Motor neuron (in vitro differentiated cells): ENCODE data around the gene HAUS3. TPM values are rescaled to one million over a fixed set of nuclear protein-coding genes. Genes with fewer than 3 reads are reported as not detected.
"Not testable (repeated sequence)": the region's sequence is repeated elsewhere in the genome, so short reads cannot be mapped to it uniquely, and the experiment has no call there.

ENCODE experiments used
- ATAC-seq, 8 experiments: fragments of 200-7000 bp; cut with Tn5 transposase; replicated peaks in 6 of 8; 2 replicates each; pipeline ENCODE4 v1.8.0; 2021; ENCODE audit warnings: mild to moderate bottlenecking in 8 of 8, moderate library complexity in 8 of 8
- H3K27ac ChIP-seq, 2 donors: fragments of 250-450 bp; sonication (Bioruptor Pico); 2 replicates each; pipeline ENCODE4 v1.9.0; 2021; ENCODE audit warnings: antibody characterized with exemption in 2 of 2, mild to moderate bottlenecking in 2 of 2, moderate library complexity in 1 of 2
- H3K4me1 ChIP-seq, 2 donors: fragments of 250-450 bp; sonication (Bioruptor Pico); replicated peaks in 1 of 2; 2 replicates each; pipeline ENCODE4 v1.6.1; 2021; ENCODE audit warnings: antibody characterized with exemption in 2 of 2, mild to moderate bottlenecking in 2 of 2, moderate library complexity in 1 of 2
- H3K4me3 ChIP-seq, 5 donors: fragments of 250-450 bp; sonication (Bioruptor Pico); 2 replicates each; pipeline ENCODE4 v1.9.0; 2021; ENCODE audit warnings: antibody characterized with exemption in 5 of 5, mild to moderate bottlenecking in 5 of 5, moderate library complexity in 4 of 5
- WGBS, 10 experiments: fragments of 450-650 bp; shearing (Covaris generic); methylation state at CpG; one replicate each; pipeline ENCODE4 v1.0.0; 2022; 5-methylcytosine and 5-hydroxymethylcytosine counted together
- in situ Hi-C, 9 experiments: fragments of 400-800 bp; cut with MboI; loops; one replicate each; pipeline ENCODE4 v1.15.0; 2021; ENCODE audit warnings: low sequenced_read_pairs in 9 of 9, low pct_unique_long_range_greater_than_20kb in 2 of 9; ENCODE audit not compliant: unreplicated experiment in 9 of 9
- total RNA-seq, 8 experiments: library from RNA; unstranded; fragments of 300-600 nt; gene quantifications; 2 replicates each; pipeline versions ENCODE4 v1.2.3 to v1.2.4, GENCODE V29; 2022

Gene HAUS3
- total RNA-seq, 8 experiments from 2014 or later = 6.0 to 18.5 (median 10.2) TPM

DNA sequence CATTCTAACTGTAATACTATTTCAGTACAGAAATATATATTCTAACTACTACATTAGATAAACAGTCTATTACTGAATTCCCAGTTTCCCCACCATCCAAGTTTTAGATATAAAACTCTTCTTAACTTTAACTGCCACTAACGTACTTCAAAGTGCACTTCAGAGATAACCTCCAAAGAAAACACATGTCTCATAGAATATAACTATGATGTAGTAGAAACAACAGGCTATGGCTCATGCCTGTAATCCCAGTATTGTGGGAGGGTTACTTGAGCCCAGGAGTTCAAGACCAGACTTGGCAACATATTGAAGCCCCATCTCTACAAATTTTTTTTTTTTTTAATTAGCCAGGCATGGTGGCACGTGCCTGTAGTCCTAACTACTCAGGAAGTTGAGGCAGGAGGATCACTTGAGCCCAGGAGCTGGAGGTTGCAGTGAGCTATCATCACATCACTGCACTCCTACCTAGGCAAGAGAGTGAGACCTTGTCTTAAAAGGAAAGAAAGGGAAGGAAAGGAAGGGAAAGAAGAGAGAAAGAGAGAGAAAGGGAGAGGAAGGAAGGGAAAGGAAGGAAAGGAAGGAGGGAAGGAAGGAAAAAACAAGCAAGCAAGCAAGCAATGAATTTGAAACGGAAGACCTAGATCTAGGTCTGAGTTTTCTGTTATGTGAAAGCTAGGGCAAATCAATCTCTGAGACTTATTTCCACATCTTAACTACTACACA, 4.8 kb downstream of the HAUS3 start:
- no peak for ATAC-seq
- Histone ChIP-seq H3K4me3 (no peak overlapping the region), H3K4me1 (peaks cover 15 to 35% of the 10 kb centered on the region in 2 donors), H3K27ac (no peak overlapping the region)
- WGBS, 10 experiments = 31 to 100% (median 67%) methylated on average over 1 to 3 of the region's 3 CpGs; no CpG with 5 or more reads in 1 of the 10 experiments
- in situ Hi-C loops = loop anchor here in 1 of 9 experiments (25.0 kb wide), 1 partner anchor 175 kb away; the partner anchor contains the start of genes CFAP99 and ZFYVE28

DNA sequence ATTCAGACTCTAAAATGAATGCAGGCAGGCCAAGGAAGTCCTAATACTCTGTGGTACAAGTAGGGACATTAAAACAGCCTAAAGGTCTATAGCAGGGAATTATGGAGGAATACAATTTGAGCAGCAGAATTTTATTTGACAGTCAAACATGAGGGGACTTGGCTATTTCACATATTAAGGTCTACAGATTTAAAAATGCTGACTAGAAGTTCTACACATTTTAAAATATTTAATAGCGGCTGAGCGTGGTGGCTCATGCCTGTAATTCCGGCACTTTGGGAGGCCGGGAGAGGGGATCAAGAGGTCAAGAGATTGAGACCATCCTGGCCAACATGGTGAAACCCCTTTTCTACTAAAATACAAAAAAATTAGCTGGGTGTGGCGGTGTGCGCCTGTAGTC, 10.8 kb downstream of the HAUS3 start:
- WGBS, 10 experiments = 86 to 100% (median 97%) methylated on average over 1 to 5 of the region's 6 CpGs; no CpG with 5 or more reads in 3 of the 10 experiments
- ATAC-seq = no peak
- in situ Hi-C loops = loop anchor here in 1 of 9 experiments (25.0 kb wide), 1 partner anchor 181 kb away; the partner anchor contains the start of genes CFAP99 and ZFYVE28
- Histone ChIP-seq H3K4me1 (no peaks in the 10 kb centered on the region), H3K27ac (no peak overlapping the region), H3K4me3 (no peak overlapping the region)

DNA sequence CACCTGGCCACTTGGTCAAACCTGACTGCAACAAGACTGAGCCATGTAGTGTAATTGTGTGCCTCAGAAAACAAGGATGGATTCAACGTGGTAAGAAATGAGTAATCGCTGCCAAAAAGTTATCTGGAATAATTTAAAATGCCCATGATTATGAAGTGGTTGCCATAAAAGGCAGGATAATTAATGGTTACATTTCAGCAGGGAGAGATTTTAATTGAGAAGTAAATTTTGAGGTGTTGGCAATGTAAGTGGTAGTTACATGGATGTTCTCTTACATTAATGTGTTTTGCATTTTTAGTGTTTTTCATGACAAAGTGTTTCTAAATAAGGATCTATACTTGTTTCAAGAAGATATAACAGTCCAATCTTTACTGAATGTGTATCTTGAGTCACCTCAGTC, 15.7 kb downstream of the HAUS3 start:
- WGBS, 10 experiments = 33 to 100% (median 86%) methylated on average over 1 to 2 of the region's 2 CpGs
- in situ Hi-C loops = loop anchor here in 1 of 9 experiments (25.0 kb wide), 1 partner anchor 186 kb away; the partner anchor contains the start of genes CFAP99 and ZFYVE28

DNA sequence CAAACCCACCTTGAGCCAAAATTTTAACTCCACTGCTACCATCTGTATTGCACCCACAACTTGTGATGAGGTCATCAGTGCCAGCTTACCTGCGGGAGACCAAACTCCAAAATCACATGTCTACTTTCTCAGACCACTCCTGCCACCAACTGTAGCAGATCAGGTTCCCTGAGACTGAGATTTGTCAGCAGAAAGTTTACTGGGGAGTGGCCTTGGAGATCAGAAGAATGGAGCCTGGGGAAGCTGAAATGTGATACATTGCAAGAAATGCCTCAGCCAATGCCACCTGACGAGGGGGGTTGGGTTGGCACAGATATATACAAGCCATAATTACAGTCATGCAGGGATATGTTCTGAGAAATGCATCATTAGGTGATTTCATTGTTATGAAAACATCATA, 19.1 kb downstream of the HAUS3 start:
- no peak overlapping the region for H3K27ac ChIP-seq
- peaks cover 0 to 3% of the 10 kb centered on the region in 2 donors for H3K4me1 ChIP-seq
- peak in 1 of 8 experiments; percentile 41 for ATAC-seq
- H3K4me3 ChIP-seq = no peak overlapping the region
- WGBS, 10 experiments = 64 to 100% (median 93%) methylated on average over 1 to 2 of the region's 2 CpGs; no CpG with 5 or more reads in 3 of the 10 experiments
- in situ Hi-C loops = no loop called here

More for the DNA sequence above, 15.7 kb downstream of the HAUS3 start:
- Histone ChIP-seq H3K4me3 (no peak overlapping the region), H3K4me1 (no peaks in the 10 kb centered on the region), H3K27ac (no peak overlapping the region)
- ATAC-seq = no peak

DNA sequence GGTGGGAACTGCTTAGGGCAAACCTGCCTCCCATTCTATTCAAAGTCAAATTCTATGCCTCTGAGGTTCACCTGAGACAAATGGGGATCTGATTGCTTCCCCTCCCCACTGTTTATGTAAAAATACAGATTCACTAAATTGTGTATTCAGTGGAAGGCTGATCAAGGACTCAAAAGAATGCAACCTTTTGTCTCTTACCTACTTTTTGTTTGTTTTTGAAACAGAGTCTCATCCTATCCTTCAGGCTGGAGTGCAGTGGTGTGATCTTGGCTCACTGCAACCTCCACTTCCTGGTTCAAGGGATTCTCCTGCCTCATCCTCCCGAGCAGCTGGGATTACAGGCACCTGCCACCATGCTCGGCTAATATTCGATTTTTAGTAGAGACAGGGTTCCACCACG, 20.5 kb downstream of the HAUS3 start:
- H3K4me1 ChIP-seq, ATAC-seq, in situ Hi-C loops, H3K4me3 ChIP-seq, H3K27ac ChIP-seq: not testable (repeated sequence)
- WGBS, 10 experiments = 44 to 80% (median 46%) methylated on average over 1 to 4 of the region's 4 CpGs; no CpG with 5 or more reads in 3 of the 10 experiments

DNA sequence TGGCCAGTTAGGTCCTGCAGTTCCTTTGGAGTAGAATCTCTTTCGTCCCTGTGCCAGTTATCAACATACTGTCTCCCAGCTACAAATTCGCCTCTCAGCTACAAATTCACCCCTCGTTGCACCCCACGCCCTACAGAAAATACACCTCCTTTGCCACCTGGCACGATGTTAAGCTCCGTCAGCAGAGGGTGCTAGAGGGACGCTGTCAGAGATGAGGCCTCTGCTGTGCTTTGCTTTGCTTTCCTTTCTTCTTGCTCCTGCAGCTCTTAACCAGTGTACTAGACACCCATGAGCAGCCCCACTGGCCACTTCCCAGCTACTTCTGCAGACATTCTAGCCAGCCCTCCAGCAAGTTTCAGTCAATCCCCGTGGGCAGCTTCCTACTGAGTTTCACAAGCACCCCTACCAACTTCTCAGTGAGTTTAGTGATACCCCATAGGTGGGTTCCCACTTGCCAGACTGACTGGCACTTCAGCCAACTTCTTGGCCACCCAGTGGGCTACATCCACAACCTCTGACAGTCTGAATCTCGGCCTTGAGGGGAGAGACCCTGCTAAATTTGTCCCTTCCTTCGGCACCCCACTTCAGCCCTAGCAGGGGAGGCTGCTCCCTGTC, 21.8 kb downstream of the HAUS3 start:
- Histone ChIP-seq H3K4me1 (peaks cover 0 to 3% of the 10 kb centered on the region in 2 donors), H3K4me3 (no peak overlapping the region), H3K27ac (no peak overlapping the region)
- in situ Hi-C loops = no loop called here
- WGBS, 10 experiments = 0 to 49% (median 14%) methylated on average over 1 to 6 of the region's 10 CpGs
- peak; percentile 95 to 98 (median 96) for ATAC-seq

DNA sequence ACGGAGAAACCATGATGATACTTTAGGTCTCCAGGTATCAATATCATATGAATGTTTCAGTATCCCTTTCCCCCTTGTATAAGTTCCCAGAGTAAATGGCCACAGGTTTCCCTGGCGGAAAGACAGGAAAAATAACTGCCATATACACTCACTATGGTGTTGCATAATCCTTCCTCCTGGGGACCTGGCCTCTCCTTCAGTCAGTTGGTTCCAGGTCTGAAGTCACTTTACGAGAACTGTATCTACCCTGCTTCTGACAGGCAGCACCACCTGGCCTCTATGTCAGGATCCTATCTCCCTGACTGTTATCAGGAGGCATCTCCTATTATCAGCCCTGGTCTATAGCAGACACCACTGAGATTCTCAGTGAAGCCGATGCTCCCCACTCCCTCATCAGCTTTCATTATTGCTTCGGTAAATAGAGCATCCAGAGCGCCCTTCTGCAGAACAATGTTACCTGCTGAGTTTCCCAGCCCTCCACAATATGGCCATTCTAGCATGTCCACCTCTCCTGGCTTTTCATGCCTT, 22.6 kb downstream of the HAUS3 start:
- WGBS, 10 experiments = 80 to 100% (median 93%) methylated on average over 1 to 5 of the region's 6 CpGs; no CpG with 5 or more reads in 1 of the 10 experiments
- Histone ChIP-seq H3K4me3 (no peak overlapping the region), H3K4me1 (peaks cover 0 to 3% of the 10 kb centered on the region in 2 donors), H3K27ac (no peak overlapping the region)
- in situ Hi-C loops = no loop called here
- no peak for ATAC-seq

DNA sequence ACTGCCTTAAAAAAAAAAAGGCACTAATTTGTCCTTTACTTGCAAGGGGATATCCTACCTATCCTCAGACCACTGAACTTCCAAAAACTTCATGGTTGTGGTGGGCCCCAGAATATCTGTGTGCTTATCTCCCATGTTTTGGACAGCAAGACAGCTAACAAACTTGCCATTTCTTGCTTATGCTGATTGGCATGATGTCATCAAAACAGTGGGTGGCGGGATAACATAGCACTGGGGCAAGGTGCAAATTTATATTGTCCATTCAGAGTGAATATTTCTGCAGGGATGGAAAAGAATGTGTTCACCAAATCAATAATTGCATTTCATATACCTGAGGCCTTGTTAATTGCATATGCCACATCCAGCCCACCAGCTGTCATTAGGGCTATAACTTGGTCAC, 23.5 kb downstream of the HAUS3 start:
- 80 to 100% (median 83%) methylated on average over 1 of the region's 1 CpG; no CpG with 5 or more reads in 7 of the 10 experiments for WGBS, 10 experiments
- H3K4me1 ChIP-seq = peaks cover 0 to 3% of the 10 kb centered on the region in 2 donors
- no peak for ATAC-seq
- in situ Hi-C loops = no loop called here
- no peak overlapping the region for H3K4me3 ChIP-seq
- no peak overlapping the region for H3K27ac ChIP-seq

DNA sequence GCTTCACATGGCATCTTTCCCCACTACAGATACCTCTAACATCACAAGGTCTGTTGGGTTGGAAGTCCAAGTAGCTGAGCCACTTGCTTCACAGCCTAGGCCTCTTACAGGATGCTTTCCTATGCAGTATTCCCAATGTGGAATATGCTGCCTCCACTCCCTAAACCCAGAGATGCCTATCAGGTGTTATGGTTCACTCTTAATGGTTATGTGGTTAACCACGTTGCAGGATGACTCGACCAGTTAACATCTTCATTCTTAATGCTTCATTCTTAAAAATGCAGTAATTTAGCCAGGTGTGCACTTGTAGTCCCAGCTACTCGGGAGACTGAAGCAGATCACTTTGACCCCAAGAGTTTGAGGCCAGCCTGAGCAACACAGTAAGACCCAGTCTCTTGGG, 24.2 kb downstream of the HAUS3 start:
- Histone ChIP-seq H3K4me3 (no peak overlapping the region), H3K4me1 (peaks cover 0 to 3% of the 10 kb centered on the region in 2 donors), H3K27ac (no peak overlapping the region)
- in situ Hi-C loops = no loop called here
- 33 to 80% (median 61%) methylated on average over 2 to 3 of the region's 3 CpGs; no CpG with 5 or more reads in 5 of the 10 experiments for WGBS, 10 experiments
- no peak for ATAC-seq

DNA sequence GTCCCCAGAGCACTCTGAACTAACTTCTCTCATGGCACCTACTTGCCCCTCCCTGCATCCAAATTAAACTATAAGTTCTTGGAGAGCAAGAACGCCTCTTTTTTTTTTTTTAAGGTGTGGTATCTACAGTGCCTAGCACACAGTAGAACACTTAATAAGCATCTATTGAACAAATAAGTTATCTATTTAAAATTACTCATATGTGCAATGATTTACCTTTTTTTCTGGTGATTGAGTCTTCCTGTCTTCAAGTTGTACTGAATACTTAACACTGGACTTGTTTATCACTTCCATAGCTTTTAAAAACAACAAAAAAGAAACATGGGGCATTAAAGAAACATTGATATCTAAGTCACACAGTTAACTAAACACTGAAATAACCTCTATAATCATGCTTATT, 29.1 kb downstream of the HAUS3 start:
- Histone ChIP-seq H3K4me3 (no peak overlapping the region), H3K4me1 (no peaks in the 10 kb centered on the region), H3K27ac (no peak overlapping the region)
- ATAC-seq = no peak
- WGBS, 10 experiments = 0 to 80% (median 40%) methylated on average over 1 of the region's 1 CpG; no CpG with 5 or more reads in 3 of the 10 experiments
- in situ Hi-C loops = no loop called here

DNA sequence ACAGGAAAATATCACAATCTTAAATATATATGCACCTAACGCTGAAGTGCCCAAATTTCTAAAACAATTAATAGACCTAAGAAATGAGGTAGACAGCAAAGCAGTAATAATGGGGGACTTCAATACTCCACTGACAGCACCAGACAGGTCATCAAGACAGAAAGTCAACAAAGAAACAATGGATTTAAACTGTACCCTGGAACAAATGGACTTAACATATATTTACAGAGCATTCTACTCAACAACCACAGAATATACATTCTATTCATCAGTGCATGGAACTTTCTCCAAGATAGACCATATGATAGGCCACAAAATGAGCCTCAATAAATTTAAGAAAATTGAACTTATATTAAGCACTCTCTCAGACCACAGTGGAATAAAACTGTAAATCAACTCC, 39.1 kb downstream of the HAUS3 start:
- H3K4me1 ChIP-seq, H3K4me3 ChIP-seq, ATAC-seq, H3K27ac ChIP-seq, in situ Hi-C loops: not testable (repeated sequence)
- WGBS, 10 experiments = 88 to 100% (median 100%) methylated on average over 1 of the region's 1 CpG; no CpG with 5 or more reads in 2 of the 10 experiments

DNA sequence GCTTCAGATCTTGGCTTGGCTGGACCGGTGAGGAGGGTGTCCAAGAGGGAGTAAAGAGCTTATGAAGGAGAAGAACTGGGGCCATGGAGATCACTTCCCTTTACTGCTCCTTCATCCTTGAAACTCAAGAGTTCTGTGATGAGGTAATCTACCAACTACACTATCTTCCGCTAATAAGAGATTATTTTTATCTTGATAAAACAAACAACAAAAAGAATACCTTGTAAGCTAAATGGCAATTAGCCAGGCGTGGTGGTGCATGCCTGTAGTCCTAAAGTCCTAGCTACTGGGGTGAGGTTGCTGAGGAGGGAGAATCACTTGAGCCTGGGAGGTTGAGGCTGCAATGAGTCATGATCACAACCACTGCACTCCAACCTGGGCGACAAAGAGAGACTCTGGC, 47.4 kb downstream of the HAUS3 start:
- in situ Hi-C loops = no loop called here
- H3K4me3 ChIP-seq = no peak overlapping the region
- no peak overlapping the region for H3K27ac ChIP-seq
- no peak for ATAC-seq
- no peaks in the 10 kb centered on the region for H3K4me1 ChIP-seq
- whole genome bisulfite sequencing, 10 experiments = 40 to 100% (median 80%) methylated on average over 1 to 4 of the region's 4 CpGs; no CpG with 5 or more reads in 2 of the 10 experiments

DNA sequence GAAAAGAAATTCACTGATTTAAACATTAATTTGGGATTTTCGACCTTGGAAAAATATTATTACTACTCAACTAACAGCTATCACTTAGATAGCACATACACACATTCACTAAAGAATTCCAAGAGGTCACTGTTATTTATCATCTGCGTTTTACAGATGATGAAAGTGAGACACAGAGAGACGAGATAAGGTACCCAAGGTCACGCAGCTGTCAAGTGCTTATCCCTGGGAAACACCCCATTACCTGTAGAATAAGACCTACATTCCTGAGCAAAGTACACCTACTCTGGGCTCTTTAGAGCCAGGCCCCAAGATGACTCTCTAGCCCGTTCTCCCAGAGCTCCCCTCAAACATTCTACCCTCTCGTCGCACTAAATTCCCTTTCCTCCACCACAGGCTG, 48.6 kb downstream of the HAUS3 start:
- no peak overlapping the region for H3K27ac ChIP-seq
- no peaks in the 10 kb centered on the region for H3K4me1 ChIP-seq
- ATAC-seq = no peak
- no peak overlapping the region for H3K4me3 ChIP-seq
- in situ Hi-C loops = no loop called here
- 20 to 93% (median 79%) methylated on average over 1 to 6 of the region's 7 CpGs for WGBS, 10 experiments
